Peyer's patch (tissue), 4 donors: ENCODE data around the gene VTI1A. TPM values are rescaled to one million over a fixed set of nuclear protein-coding genes. Genes with fewer than 3 reads are reported as not detected.
"Not testable (repeated sequence)": the region's sequence is repeated elsewhere in the genome, so short reads cannot be mapped to it uniquely, and the experiment has no call there.

Experiments
- DNase-seq, 3 donors: peaks; one replicate each; pipeline ENCODE4 v3.0.0-alpha.2; 2017 to 2019
- H3K27ac ChIP-seq, 4 donors: fragments of 200-600 bp; sonication (generic); one replicate each; pipeline ENCODE4 v1.5.1; 2016 to 2019
- H3K27me3 ChIP-seq, 2 donors: fragments of 200-600 bp; sonication (generic); one replicate each; pipeline ENCODE4 v1.5.1; 2019
- H3K36me3 ChIP-seq, 3 donors: fragments of 200-600 bp; sonication (generic); one replicate each; pipeline ENCODE4 v1.5.1; 2016 to 2019
- H3K4me1 ChIP-seq, 4 donors: fragments of 200-600 bp; sonication (generic); one replicate each; pipeline ENCODE4 v1.5.1; 2016 to 2019
- H3K4me3 ChIP-seq, 4 donors: fragments of 200-600 bp; sonication (generic); 1 replicate in 3 of 4; 2 replicates in 1 of 4; pipeline ENCODE4 v1.5.1; 2016 to 2019; ENCODE audit warnings: mild to moderate bottlenecking in 1 of 4
- H3K9me3 ChIP-seq, 4 donors: fragments of 200-600 bp; sonication (generic); one replicate each; pipeline ENCODE4 v1.5.1; 2016 to 2019; ENCODE audit warnings: mild to moderate bottlenecking in 1 of 4
- POLR2A ChIP-seq, 2 donors: fragments of 450-650 bp; IDR thresholded peaks; one replicate each; pipeline ENCODE4 v1.5.1; 2017; ENCODE audit warnings: antibody characterized with exemption in 2 of 2, mild to moderate bottlenecking in 2 of 2, moderate library complexity in 2 of 2
- total RNA-seq, 4 donors: library from RNA; depleted of rRNA; stranded (reverse); fragments of >200 nt; gene quantifications; one replicate each; pipeline ENCODE4 v1.1.0, GENCODE V29; 2016
- TF ChIP-seq, protein P1 (sequence below), 6 experiments: fragments of 450-650 bp in 4 of 6; fragments of 200-600 bp in 2 of 6; sonication (generic) in 1 of 6; IDR thresholded peaks; one replicate each; pipeline ENCODE4 v1.5.1; 2017 to 2019; ENCODE audit warnings: antibody characterized with exemption in 6 of 6, mild to moderate bottlenecking in 3 of 6, moderate library complexity in 1 of 6

Gene VTI1A
- total RNA-seq, 4 donors from 2014 or later = 97.2 to 710 (median 170) TPM

DNA sequence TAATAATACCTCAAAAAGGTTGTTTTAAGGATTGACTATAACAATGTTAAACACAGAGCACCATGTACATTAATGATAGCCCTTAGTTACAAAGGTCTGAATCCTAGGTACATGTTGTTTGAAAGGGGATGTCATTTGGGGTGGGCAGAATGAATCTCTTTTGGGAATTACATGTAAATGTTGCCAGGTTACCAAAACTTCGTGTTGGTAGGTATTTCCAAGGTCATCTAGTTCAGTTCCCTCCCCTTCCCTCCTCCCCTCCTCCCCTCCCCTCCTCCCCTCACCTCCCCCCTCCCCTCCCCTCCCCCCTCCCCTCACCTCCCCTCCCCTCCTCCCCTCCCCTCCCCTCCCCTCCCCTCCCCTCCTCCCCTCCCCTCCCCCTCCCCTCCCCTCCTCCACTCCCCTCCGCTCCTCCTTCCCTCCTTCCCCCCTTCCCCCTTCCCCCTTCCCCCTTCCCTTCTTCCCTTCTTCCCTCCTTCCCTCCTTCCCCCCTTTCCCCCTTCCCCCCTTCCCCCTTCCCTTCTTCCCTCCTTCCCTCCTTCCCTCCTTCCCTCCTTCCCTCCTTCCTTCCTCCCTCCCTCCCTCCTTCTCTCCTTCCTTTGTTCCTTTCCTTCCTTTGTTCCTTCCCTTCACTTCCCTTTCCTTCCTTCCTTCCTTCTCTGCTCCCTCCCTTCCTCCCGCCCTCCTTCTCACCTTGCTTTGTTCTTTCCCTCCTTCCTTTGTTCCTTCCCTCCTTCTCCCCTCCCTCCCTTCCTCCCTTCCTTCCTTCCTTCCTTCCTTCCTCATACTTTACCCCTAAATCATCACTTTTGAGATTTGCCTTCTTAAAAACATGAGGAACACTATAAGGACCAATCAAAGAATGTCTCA, 8.1 kb downstream of the VTI1A start:
- H3K27me3 ChIP-seq = no peaks in the 10 kb centered on the region
- H3K4me3 ChIP-seq = no peak overlapping the region
- H3K4me1 ChIP-seq = no peaks in the 10 kb centered on the region
- H3K9me3 ChIP-seq = no peaks in the 10 kb centered on the region
- no peaks in the 10 kb centered on the region for H3K36me3 ChIP-seq
- TF ChIP-seq POLR2A (IDR thresholded peaks at IDR 0.05) = no peak
- TF ChIP-seq, protein P1, sequence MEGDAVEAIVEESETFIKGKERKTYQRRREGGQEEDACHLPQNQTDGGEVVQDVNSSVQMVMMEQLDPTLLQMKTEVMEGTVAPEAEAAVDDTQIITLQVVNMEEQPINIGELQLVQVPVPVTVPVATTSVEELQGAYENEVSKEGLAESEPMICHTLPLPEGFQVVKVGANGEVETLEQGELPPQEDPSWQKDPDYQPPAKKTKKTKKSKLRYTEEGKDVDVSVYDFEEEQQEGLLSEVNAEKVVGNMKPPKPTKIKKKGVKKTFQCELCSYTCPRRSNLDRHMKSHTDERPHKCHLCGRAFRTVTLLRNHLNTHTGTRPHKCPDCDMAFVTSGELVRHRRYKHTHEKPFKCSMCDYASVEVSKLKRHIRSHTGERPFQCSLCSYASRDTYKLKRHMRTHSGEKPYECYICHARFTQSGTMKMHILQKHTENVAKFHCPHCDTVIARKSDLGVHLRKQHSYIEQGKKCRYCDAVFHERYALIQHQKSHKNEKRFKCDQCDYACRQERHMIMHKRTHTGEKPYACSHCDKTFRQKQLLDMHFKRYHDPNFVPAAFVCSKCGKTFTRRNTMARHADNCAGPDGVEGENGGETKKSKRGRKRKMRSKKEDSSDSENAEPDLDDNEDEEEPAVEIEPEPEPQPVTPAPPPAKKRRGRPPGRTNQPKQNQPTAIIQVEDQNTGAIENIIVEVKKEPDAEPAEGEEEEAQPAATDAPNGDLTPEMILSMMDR (IDR thresholded peaks at IDR 0.05) = no peak
- no peak overlapping the region for H3K27ac ChIP-seq
- no peak for DNase-seq

DNA sequence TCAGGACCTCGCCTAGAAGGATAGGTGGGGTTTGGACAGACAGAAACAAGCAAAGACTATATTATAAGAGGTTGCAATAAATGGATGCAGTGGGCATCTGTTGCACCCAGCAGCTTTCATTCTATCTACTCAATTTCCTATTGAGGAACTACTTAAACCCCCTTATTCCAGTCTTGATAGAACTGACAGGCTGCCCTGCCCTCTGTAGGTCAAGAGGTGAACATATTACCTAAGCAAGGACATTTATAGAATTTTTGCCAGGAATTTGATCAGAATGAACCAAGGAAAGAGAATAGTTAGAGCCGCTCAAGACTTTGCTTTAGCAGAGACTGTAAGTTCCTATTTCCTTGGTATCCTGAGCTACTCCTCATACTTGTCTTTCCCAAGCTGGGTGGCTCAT, 9.5 kb downstream of the VTI1A start:
- no peak for DNase-seq
- Histone ChIP-seq H3K9me3 (no peaks in the 10 kb centered on the region), H3K36me3 (peaks cover 0 to 7% (median 0%) of the 10 kb centered on the region in 3 donors), H3K27me3 (no peaks in the 10 kb centered on the region), H3K27ac (no peak overlapping the region), H3K4me1 (no peaks in the 10 kb centered on the region), H3K4me3 (no peak overlapping the region)
- TF ChIP-seq POLR2A (IDR thresholded peaks at IDR 0.05) = no peak
- TF ChIP-seq, protein P1 (IDR thresholded peaks at IDR 0.05) = no peak

DNA sequence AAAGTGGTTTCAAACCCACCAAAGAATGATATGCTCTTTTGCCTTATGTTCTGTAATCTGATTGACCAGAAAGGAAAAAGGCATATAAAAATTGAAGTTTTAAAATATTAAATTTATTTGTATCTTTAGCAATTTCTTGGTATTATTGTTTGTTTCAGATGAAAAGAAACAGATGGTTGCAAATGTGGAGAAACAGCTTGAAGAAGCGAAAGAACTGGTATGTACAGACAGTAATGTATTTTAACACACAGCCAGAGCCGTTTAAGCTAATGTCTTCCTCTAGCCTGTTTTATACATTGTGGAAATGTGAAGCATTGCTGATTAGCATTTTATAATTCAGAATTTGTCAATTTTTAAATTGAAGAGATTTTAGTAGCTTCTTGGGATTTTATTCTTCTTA, 13.4 kb downstream of the VTI1A start:
- Histone ChIP-seq H3K27me3 (no peaks in the 10 kb centered on the region), H3K4me1 (no peaks in the 10 kb centered on the region), H3K27ac (no peak overlapping the region), H3K9me3 (no peaks in the 10 kb centered on the region), H3K4me3 (no peak overlapping the region), H3K36me3 (peaks cover 0 to 24% (median 0%) of the 10 kb centered on the region in 3 donors)
- TF ChIP-seq, protein P1 (IDR thresholded peaks at IDR 0.05) = no peak
- no peak for TF ChIP-seq POLR2A (IDR thresholded peaks at IDR 0.05)
- no peak for DNase-seq

DNA sequence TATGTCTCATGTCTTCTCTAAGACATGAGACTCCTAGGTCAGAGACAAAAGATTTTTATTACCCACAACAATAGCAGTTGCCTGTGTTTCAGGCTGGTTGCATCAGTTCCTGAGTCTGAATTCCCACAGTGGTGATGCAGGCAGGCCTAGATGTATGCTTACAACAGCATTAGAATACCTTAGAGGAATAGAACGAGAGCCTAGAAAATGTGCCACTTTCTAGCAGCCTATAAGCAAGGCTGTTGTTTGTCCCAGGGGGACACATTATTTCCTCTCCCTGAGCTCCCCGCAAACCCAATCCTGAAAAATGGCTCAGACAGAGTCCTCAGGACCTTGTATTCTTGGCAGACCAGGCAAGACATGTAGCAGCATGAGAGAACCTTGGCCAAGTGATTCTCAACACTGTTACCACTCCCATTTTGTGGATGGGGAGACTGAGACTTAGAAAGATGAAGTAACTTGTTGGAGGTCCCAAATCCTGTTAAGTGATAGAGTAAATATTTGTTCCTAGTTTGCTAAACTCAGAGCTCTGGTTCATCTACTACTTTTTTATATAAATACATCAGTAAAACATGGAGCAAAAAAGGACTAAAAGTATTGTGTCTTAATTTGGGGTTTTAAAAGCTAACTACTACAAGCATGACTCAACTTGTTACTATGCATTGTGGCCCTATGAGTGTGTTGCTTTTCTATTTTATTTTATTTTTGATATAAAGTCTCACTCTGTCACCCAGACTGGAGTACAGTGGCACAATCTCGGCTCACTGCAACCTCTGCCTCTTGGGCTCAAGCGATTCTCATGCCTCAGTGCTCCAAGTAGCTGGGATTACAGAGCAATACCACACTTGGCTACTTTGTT, 14.2 kb downstream of the VTI1A start:
- no peaks in the 10 kb centered on the region for H3K4me1 ChIP-seq
- no peaks in the 10 kb centered on the region for H3K27me3 ChIP-seq
- TF ChIP-seq, protein P1 (IDR thresholded peaks at IDR 0.05) = no peak
- no peak for TF ChIP-seq POLR2A (IDR thresholded peaks at IDR 0.05)
- no peaks in the 10 kb centered on the region for H3K9me3 ChIP-seq
- H3K4me3 ChIP-seq = no peak overlapping the region
- DNase-seq = no peak
- no peak overlapping the region for H3K27ac ChIP-seq
- H3K36me3 ChIP-seq = peaks cover 0 to 27% (median 0%) of the 10 kb centered on the region in 3 donors

DNA sequence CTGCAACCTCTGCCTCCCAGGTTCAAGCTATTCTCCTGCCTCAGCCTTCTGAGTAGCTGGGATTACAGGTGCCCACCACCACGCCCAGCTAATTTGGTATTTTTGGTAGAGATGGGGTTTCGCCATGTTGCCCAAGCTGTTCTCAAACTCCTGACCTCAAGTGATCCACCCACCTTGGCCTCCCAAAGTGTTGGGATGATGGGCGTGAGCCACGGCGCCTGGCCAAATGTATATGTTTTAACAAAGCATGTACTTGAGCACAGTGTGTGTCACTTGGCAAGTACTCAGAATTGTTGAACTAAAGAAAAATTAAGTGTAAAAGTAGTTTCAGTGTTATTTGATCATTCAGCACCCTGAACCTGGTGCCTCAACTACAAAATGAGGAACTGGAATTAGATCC, 17.1 kb downstream of the VTI1A start:
- peaks cover 0 to 27% (median 0%) of the 10 kb centered on the region in 3 donors for H3K36me3 ChIP-seq
- not testable (repeated sequence) for H3K4me3 ChIP-seq, H3K27me3 ChIP-seq, DNase-seq, H3K27ac ChIP-seq, H3K9me3 ChIP-seq, H3K4me1 ChIP-seq
